IPS-18a (cell line): ENCODE data around the gene USF2.

Experiments used
- H3K27ac ChIP-seq: one replicate; pipeline ENCODE4 v1.5.1; 2013; ENCODE audit warnings: low read length
- H3K27me3 ChIP-seq: one replicate; pipeline ENCODE4 v1.6.1; 2013; ENCODE audit warnings: mild to moderate bottlenecking, low read length; ENCODE audit not compliant: control insufficient read depth, insufficient read depth
- H3K36me3 ChIP-seq: one replicate; pipeline ENCODE4 v1.6.1; 2013; ENCODE audit warnings: low read depth, low read length; ENCODE audit not compliant: control insufficient read depth
- H3K4me1 ChIP-seq: one replicate; pipeline ENCODE4 v1.6.1; 2013; ENCODE audit warnings: low read depth, low read length; ENCODE audit not compliant: control insufficient read depth
- H3K4me3 ChIP-seq: one replicate; pipeline ENCODE4 v1.5.1; 2013; ENCODE audit warnings: low read length
- H3K9ac ChIP-seq: one replicate; pipeline ENCODE4 v1.6.1; 2013; ENCODE audit warnings: mild to moderate bottlenecking, low read length, moderate library complexity
- H3K9me3 ChIP-seq: one replicate; pipeline ENCODE4 v1.6.1; 2013; ENCODE audit warnings: low read depth, low read length; ENCODE audit not compliant: control insufficient read depth

USF2 gene

DNA sequence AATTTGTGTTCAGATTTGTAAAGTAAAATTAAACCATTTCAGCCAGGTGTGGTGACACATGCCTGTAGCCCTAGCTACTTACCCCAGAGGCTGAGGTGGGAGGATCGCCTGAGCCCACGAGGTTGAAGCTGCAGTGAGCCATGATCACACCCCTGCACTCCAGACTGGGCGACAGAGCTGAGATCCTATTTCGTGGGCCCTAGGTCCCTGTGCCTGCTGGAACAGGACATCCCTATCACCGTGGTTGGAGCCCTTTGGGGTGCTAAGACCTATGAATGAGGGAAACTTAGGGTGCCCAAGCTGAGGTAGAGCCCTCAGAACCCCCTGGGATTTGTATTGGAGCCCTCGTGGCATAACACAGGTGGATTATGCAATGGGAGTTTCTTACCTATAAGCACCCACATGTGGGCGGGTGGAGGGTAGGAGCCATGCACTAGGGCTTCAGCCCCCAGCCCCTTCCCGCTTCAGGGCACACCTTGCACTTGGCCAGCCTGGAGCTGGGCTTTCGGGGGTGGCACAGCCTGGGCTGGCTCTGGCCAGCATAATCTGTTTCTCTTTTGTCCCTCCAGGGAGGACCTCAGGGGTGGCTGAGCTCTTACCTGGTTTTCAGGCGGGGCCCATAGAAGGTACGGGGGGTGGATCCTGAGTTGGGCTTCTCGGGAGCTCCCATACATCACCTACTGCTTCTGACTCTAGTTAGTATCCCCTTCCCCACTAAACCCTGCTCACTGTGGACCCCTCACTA, 7.2 kb upstream of the USF2 start:
- no peaks in the 10 kb centered on the region for H3K4me1 ChIP-seq
- no peaks in the 10 kb centered on the region for H3K27me3 ChIP-seq
- H3K4me3 ChIP-seq, result no peak overlapping the region
- H3K9me3 ChIP-seq, result no peaks in the 10 kb centered on the region
- H3K27ac ChIP-seq, result no peak overlapping the region
- H3K9ac ChIP-seq, result no peak overlapping the region
- H3K36me3 ChIP-seq, result peaks cover 58% of the 10 kb centered on the region

DNA sequence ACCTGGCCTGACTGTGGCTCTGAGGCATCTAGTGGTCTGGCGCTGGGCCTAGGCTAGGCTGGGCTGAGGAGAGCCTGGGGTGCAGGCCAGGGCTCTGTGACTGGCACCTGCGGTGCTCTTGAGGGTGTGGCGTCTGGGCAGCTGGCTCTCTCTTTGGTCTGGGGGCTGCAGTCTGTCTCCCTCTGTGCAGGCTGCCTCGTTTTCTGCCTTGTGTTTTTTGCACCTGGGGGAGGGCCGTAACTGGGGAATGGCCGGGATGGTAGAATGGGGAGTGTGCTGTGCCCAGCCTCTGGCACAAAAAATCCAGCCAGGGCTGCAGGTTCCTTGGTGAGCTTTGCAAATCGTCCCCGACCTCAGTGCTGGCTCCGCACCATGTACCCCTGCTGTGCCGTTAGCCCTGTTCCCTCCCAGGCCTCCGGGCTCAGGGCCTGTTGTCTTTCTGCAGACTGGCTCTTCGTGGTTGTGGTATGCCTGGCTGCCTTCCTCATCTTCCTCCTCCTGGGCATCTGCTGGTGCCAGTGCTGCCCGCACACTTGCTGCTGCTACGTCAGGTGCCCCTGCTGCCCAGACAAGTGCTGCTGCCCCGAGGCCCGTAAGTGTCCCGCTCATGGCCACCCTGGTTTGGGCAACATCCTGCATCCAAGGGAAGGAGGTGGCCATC, 6.5 kb upstream of the USF2 start:
- Histone ChIP-seq H3K4me1 (peaks cover 3% of the 10 kb centered on the region), H3K4me3 (no peak overlapping the region), H3K27ac (no peak overlapping the region), H3K27me3 (no peaks in the 10 kb centered on the region), H3K9ac (no peak overlapping the region), H3K9me3 (no peaks in the 10 kb centered on the region), H3K36me3 (peaks cover 59% of the 10 kb centered on the region)

DNA sequence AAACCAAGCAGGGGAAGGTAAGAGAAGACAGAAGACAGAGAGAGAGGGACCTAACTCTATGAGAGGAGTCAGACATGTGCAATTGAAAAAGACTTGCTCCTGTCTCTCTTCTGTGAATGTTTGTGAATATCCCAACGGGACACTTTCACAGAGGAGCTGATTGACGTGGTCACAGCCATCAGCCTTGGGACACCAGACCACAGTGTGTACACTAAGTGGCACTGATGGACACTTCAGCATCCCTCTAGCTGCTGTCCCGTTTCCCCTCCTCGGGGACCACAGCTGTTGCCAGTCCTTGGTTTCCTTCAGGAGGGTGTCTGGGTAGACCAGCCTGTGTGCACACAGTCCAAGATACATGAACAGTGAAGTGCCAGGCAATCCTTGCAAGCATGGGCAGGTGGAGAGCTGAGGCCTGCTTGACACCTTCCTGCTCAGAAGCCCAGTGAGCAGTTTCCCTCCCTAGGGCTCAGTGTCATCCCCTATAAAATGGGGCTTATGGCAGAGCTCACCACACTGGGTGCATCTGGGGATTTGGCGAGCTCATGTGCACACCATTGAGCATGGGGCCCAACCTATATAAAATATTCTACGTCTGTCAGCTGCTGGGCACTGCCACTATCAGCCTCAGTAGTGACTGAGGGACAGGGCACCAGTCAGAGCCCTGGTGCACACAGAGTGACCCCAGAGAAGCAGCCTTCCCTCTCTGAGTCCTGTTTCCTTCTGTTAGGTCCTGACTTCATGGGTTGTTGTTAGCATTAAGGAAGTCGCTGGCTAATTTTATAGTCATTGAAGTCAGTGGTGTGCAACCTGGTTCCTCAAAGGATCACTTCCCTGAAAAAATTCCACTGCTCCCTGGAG, 4.3 kb upstream of the USF2 start:
- H3K9ac ChIP-seq, result no peak overlapping the region
- H3K4me3 ChIP-seq, result no peak overlapping the region
- no peaks in the 10 kb centered on the region for H3K9me3 ChIP-seq
- peaks cover 52% of the 10 kb centered on the region for H3K36me3 ChIP-seq
- no peaks in the 10 kb centered on the region for H3K27me3 ChIP-seq
- H3K4me1 ChIP-seq, result peaks cover 3% of the 10 kb centered on the region
- H3K27ac ChIP-seq, result no peak overlapping the region

DNA sequence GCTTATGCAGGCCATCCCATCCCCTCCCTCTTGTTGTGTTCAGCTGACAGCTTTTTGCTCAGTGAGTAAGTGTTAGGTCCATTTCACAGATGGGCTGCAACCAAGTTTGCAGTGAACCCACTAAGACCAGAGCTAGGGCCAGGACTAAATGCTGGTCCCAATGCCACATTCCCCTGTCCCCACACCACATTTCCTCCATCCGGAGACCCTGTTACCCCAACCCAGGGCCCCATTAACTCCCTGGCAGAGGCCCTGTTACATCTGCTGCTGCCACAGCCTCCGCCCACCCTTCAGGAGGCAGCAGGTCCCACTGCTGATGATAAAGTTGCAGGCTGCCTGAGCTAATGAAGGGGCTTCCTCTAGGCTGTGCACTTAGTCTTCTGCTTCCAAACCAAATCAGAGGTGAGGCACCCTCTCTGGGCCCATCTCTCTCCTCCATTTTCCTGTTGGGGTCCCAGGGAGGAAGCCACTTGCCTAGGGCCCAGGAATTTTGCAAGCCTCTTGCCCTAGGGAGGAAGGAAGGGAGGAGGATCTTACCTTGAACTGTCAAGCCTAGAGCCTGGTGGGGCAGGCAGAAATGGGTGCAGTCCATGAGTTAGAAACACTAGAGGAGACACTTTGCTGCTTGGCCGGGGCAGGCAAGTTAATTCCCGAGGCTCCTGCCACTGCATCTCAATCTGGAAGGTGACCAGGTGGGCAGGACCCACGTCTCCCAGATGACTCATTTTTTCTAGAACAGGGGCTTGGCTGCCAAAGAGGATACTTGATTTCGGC, 3.4 kb upstream of the USF2 start:
- H3K9me3 ChIP-seq, result no peaks in the 10 kb centered on the region
- no peak overlapping the region for H3K27ac ChIP-seq
- H3K9ac ChIP-seq, result no peak overlapping the region

DNA sequence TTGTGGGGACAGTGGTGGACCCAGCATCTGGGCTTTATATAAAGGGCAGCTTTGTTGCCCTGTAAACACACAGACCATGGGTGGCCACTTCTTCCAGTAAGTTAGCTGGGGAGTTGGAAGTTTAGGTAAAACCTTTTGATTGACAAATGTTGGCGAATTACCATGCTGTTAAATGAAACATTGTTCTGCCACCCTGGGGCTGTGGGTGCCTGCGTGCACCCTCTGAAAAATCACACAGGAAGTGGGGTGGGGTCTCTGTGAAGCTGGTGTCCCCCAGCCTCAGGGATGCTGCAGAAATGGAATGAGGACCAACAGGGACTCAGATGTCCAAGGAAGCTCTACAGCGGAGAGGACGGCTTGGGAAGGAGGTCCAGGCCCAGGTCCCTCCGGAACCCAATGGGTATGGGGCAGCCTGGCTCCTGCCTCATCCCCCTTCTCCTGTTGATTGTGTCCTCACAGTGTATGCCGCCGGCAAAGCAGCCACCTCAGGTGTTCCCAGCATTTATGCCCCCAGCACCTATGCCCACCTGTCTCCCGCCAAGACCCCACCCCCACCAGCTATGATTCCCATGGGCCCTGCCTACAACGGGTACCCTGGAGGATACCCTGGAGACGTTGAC, 2.8 kb upstream of the USF2 start:
- Histone ChIP-seq H3K4me3 (no peak overlapping the region), H3K9me3 (no peaks in the 10 kb centered on the region), H3K9ac (no peak overlapping the region)

More for the DNA sequence above, 3.4 kb upstream of the USF2 start:
- H3K36me3 ChIP-seq, result peaks cover 47% of the 10 kb centered on the region
- H3K4me3 ChIP-seq, result no peak overlapping the region
- peaks cover 3% of the 10 kb centered on the region for H3K4me1 ChIP-seq
- H3K27me3 ChIP-seq, result no peaks in the 10 kb centered on the region

DNA sequence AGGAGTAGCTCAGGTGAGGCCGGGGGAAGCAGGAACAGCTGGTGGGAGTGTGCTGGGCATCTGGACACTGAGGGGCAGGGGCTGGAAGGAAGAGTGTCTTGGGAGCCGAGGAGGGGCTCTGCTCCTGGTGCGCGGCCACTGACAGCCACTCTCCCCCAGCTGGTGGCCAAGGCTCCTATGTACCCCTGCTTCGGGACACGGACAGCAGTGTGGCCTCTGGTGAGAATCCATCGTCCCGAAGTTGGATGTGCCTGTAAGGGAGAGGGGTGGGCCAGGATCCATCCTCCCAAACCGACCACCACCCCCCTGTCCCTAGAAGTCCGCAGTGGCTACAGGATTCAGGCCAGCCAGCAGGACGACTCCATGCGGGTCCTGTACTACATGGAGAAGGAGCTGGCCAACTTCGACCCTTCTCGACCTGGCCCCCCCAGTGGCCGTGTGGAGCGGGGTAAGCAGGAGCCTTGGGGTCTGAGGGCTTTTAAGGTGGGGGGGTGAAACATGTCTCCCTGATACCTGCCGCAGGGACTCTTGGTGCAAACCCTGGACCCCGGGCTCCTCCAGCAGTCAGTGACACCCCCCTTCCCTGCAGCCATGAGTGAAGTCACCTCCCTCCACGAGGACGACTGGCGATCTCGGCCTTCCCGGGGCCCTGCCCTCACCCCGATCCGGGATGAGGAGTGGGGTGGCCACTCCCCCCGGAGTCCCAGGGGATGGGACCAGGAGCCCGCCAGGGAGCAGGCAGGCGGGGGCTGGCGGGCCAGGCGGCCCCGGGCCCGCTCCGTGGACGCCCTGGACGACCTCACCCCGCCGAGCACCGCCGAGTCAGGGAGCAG, 2.0 kb upstream of the USF2 start:
- Histone ChIP-seq H3K9me3 (no peaks in the 10 kb centered on the region), H3K9ac (peak overlapping the region; percentile 73), H3K27ac (no peak overlapping the region), H3K36me3 (peaks cover 52% of the 10 kb centered on the region), H3K4me3 (peak overlapping the region; percentile 80), H3K27me3 (no peaks in the 10 kb centered on the region), H3K4me1 (peaks cover 3% of the 10 kb centered on the region)

More for the DNA sequence above, 2.8 kb upstream of the USF2 start:
- Histone ChIP-seq H3K4me1 (peaks cover 3% of the 10 kb centered on the region), H3K27ac (no peak overlapping the region), H3K36me3 (peaks cover 51% of the 10 kb centered on the region), H3K27me3 (no peaks in the 10 kb centered on the region)

DNA sequence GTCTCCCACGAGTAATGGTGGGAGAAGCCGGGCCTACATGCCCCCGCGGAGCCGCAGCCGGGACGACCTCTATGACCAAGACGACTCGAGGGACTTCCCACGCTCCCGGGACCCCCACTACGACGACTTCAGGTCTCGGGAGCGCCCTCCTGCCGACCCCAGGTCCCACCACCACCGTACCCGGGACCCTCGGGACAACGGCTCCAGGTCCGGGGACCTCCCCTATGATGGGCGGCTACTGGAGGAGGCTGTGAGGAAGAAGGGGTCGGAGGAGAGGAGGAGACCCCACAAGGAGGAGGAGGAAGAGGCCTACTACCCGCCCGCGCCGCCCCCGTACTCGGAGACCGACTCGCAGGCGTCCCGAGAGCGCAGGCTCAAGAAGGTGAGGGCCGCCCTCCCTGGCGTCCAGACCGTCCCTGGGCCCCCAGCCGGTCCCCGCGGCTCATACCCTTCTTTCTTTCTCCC, 1.4 kb upstream of the USF2 start:
- Histone ChIP-seq H3K27ac (no peak overlapping the region), H3K4me1 (peaks cover 3% of the 10 kb centered on the region), H3K27me3 (no peaks in the 10 kb centered on the region), H3K9me3 (no peaks in the 10 kb centered on the region), H3K4me3 (peak overlapping the region; percentile 80), H3K36me3 (peaks cover 50% of the 10 kb centered on the region), H3K9ac (peak overlapping the region; percentile 73)

DNA sequence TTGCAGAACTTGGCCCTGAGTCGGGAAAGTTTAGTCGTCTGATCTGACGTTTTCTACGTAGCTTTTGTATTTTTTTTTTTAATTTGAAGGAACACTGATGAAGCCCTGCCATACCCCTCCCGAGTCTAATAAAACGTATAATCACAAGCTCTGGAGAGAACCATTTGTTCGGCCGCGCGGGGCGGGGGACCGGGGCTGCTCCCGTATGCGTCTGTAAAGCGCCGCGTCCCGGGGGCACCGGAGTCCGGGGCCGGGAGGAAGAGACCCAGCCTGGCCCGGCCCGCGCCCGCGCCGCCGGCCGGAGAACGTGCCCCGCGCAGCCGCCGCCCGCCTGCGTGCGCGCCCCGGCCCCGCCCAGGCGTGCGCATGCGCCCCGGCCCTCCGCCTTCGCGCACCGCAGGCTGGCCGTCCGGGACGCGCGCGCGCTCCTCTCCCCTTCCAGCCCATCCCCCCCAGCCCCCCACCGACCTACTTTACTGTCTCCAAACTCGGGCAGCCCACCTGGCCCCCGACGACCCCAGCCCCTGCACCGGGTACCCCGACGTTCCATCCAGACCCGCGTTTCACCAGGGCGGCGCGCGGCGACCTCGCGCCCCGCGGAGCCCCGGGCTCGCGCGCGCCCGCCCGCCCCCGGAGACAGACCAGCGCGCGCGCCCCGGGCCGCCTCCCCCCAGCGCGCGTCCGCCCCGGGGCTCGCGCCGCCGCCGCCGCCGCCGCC, 785 bp upstream of the USF2 start:
- Histone ChIP-seq H3K36me3 (peaks cover 49% of the 10 kb centered on the region), H3K4me1 (peaks cover 3% of the 10 kb centered on the region), H3K4me3 (peak overlapping the region; percentile 80), H3K9ac (peak overlapping the region; percentile 73), H3K27ac (no peak overlapping the region), H3K9me3 (no peaks in the 10 kb centered on the region), H3K27me3 (no peaks in the 10 kb centered on the region)

DNA sequence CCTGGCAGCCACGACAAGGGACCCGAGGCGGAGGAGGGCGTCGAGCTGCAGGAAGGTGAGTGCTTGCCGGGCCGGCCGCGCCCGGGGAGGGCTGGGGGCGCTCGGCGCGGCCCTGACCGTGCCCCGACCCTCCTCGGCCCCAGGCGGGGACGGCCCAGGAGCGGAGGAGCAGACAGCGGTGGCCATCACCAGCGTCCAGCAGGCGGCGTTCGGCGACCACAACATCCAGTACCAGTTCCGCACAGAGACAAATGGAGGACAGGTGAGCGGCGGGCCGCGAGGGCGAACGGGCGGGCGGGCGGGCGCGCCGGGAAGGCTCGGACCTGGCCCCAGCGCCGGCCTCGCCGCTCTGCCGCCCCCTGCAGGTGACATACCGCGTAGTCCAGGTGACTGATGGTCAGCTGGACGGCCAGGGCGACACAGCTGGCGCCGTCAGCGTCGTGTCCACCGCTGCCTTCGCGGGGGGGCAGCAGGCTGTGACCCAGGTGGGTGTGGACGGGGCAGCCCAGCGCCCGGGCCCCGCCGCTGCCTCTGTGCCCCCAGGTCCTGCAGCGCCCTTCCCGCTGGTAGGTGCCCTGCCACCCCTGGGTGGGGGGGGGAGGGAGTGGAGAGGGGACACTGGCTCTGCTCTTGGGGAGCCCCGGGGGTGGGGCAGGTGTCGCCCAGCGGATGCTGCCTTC, 816 bp downstream of the USF2 start:
- Histone ChIP-seq H3K27ac (no peak overlapping the region), H3K27me3 (no peaks in the 10 kb centered on the region), H3K4me3 (peak overlapping the region; percentile 56), H3K9me3 (no peaks in the 10 kb centered on the region), H3K4me1 (peaks cover 3% of the 10 kb centered on the region), H3K36me3 (peaks cover 52% of the 10 kb centered on the region), H3K9ac (peak overlapping the region; percentile 50)
